GM10847 (cell line): ENCODE results near the gene TRMT11.

ENCODE experiments used
- POLR2A ChIP-seq: IDR thresholded peaks from 2 replicates; pipeline ENCODE4 v1.6.1; 2011; ENCODE audit not compliant: insufficient read length; ENCODE audit errors: extremely low read depth

TRMT11 gene

DNA sequence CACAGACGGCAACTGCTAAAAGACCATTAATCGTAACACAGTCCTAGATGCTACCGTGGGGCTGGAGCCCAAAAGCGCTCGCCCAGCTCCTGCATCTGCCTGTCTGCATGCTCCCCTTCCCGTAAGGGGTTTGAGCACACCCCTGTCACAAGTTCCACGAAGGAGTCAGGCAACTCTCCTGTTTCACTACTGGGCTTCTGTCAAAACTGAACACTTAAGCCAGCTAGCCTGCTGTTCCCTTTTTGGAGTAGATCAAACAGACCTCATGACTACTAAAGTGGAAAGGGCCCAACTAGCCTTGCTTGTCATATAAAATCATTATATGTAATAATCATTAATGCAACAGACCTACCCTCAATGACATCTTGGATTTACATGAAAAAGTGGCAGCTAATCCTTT lies 61.3 kb downstream of the TRMT11 start:
- no peak for TF ChIP-seq POLR2A

DNA sequence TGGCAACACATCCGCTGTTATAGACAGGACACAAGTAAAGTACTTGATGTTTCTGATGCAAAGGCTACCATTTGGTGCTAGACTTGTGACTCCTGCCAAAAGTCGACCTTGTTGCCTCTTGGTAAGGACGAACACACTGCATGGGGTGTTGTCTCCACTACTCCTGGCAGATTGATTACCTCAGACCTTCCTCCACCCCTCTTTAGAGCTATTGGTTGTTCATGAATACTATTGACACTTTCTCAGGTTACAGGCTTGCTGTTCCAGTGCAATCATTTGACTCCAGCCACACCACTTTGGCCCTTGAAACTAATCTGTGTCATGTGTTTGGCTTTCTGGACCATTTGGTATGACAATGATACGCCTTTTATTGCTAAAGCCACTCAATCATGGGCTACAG lies 62.3 kb downstream of the TRMT11 start:
- no peak for TF ChIP-seq POLR2A

DNA sequence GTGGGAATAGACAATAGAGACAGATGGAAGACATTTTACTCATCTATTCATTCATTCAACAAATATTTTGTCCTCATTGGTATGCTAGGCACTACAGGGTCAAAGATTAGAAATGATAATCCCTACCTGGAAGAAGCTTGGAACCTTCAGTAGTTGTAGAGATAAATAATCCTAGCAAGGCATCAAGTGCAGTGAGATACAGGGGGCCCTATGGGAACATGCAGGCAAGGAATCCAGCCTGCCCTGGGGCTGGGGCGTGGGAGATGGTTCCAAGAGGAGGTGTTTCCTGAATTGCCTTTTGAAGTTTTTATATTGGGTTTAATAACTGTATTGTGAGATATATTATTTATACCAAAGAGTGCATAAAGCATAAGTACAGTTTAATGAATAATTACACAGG lies 64.5 kb downstream of the TRMT11 start:
- no peak for TF ChIP-seq POLR2A

DNA sequence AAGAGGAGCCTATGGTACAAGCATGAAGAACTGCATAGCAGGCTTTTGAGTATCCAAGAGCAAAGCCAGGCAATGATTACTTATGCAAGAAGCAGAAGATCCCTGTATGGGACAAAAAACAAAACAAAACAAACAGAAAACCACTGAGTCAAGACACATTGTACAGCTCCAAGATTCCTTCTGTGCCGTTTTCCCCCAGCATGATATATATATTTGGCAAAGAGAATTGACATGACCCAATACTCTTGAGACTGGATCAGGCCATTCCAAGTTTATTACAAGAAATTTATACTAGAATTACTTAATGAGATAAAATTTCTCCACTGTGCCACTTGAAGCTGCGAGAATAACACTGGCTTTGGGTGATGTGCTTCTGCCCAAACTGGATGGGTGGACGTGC lies 65.5 kb downstream of the TRMT11 start:
- TF ChIP-seq POLR2A: no peak

DNA sequence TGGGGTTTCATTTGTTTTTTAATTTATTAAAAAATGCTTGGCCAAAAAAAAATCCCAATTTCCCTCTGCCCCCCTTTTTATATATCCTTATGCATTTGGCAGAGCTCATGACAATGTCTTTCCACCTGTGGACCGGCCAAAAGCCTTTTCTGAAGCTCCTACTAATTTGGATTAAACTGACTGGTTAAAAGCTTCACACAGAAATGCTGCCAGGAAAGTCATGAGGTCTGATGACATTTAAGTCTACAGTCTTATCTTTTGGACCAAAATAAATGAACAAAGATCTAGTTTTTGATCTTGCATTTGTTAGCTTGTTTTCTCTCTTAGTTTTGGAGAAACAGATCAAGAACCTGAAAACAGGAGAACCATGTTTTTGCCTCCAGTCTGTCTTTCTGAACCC lies 66.1 kb downstream of the TRMT11 start:
- TF ChIP-seq POLR2A: no peak

DNA sequence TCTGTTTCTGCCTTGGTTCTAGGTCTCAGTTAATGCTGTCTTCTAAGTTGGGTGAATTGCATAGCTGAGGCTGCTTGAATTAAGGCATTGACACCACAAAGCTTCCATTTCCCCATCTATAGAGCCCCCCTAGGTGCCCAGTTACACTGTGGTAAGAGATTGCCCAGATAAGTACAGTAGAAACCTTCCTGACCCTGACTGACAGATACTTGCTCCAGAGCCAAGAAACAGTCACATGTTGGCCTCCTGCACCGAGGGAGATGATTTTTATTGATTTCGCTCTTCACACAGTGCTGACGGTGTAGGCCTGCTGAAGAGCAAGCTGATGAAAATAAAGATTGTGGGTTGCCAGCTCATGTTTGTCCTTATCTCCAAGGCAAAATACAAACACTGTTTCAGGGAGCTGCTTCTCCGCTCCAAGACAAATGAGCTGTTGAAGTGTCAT lies 67.9 kb downstream of the TRMT11 start:
- no peak for TF ChIP-seq POLR2A

DNA sequence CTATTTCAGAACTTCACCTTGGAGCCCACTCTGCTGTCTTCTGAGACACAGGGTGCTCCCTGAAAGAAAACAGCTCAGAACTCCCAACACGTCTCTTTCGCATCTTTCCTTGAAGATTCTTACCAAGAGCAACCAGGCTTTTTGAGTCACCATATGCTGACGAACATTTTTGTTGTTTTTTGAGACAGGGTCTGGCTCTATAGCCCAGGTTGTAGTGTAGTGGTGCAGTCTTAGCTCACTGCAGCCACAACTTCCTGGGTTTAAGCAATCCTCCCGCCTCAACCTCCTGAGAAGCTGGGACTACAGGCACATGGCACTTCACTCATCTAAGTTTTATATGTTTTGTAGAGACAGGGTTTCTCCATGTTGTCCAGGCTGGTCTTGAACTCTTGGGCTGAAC lies 68.5 kb downstream of the TRMT11 start:
- no peak for TF ChIP-seq POLR2A

DNA sequence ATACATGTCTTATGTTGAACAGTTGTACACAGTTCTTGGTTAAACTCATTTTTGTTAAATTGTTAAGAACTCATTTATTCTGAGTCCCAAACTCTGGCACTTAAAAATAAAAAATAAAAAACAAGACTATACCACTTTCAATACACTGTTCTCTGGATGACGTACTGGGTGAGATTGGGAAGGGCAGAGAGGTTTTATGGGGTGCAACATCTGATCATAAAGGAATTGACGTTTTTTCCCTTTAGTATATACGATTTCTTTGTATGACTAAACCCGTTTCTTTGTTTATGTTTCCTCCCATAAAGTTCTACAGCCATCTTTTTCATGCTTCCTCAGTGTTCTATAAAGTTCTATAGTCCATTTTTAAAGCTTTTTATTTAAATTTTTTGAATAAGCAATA lies 69.1 kb downstream of the TRMT11 start:
- no peak for TF ChIP-seq POLR2A

DNA sequence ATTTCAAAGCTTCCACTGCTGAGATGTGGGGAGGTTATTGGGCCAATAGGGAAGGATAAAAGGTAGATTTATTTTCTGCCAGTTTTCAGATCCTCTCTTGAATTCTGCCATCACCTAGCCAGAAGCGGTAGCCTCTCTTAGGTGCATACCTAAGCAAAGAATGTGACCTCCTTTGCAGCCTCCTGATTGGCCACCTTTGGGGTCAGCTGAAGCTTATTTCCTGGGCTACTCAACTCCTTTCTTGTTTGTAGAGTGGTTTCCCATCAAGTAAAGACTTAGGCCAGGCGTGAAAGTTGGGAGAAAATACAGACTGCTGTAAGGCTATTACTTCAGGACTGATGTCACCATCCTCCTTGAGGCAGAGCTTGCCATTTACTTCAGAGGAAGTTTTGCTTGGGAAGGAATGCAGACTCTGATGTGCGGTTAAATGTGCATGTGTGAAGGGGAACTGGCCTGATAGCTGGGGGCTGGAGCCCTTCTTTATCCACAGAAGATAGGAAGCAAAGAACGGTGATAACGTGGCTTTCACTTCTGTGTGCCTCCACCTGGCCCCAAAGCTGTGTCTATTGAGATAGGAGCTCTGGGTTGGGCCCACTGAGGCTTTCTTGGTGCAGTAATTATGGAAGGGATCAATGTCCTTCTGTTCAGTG lies 70.1 kb downstream of the TRMT11 start:
- TF ChIP-seq POLR2A: no peak

DNA sequence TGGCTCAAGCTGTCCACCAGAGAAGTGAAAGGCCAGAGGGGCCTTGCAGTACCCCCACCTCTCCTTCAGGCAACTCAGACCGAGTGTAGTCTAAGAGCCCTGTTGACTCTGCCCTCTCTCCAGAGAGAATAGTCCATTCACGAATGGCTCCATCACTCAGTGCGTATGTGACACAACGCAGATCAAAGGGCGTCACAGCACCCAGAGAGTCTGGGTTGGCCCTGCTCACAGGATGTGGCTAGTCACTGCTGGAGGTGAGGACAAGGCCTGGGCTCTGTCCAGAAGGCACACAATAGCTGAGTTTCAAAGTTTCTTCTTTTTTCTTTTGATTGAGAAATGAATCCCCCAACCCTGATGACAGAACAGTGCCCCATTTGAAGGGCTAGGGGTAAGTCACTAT lies 74.1 kb downstream of the TRMT11 start:
- no peak for TF ChIP-seq POLR2A

DNA sequence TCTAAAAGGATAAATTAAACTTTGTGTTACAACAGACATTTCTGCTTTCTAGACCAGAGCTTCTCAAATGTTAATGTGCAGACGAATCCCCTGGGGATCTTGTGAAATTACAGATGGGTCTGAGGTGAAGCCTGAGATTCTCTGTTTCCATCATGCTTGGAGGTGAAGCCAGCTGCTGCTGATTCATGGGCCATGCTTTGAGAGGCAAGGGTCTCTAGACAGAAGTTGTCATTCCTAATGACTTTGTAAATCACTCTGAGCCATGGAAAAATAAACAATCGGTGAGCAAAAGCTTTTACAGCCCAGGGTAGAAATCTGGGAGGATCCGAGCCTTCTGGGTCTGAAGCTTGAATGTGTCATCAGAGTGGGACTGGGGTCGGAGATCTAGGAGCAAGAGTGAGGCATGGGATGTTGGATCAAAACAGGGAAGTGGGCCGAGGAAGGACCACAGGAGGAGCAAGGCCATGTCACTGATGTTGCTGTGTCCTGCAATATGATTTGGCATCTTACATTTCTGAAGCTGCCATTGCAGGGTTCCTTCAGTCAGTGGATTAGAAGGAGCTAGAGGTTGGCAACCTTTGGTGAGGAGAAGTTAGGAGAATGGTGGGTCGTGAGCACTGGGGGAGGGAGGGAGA lies 77.3 kb downstream of the TRMT11 start:
- no peak for TF ChIP-seq POLR2A

DNA sequence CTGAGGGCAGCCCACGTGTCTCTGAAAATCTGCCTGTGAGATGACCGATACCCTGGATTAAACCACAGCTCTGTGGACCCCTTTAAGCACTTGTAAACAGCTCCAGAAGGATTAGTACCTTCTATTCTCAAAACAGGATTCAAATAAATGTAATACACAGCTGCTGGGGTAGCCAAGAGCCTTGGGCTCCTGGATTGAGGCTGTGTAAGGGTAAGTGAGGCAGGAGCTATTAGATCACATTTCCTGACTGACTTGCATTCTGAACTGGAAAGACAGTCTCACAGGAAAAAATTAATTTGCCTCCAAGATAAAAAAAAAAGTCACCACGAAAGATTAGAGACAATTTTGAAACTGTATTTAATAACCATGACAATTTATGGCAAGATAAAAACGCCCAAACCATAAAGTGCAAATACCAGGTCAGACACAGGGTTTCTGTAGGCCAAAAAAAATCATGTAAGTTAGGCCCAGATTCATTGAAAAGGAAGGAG lies 78.0 kb downstream of the TRMT11 start:
- TF ChIP-seq POLR2A: no peak

DNA sequence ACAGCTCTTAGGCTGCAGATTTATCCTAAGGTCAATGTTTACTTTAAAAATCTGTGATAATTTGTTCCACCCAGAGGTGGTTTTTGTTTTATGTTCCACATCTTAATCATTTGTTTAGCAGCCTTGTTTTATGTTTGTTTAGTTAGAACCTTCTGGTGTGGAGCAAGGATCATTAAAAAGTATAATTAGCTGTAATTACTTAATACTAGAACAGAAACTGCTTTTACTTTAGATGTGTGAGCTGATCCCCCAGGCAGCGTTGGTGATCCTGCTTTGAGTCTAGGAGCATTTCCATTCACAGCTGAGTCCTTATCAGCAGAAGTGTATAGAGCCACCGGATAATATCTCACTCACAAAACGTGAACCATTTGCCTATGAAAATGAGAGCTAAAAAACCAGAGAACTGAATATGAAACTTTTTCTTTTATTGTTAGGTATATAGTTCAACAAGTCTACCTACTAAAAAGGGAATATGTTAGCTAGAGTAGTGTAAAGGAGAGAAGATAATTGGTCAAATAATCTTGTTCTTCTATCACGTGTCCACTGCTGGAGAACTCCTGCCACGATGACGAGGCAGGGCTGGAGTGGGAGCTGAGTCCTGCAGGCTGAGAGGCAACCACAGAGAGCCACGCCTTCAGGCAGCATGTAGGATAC lies 78.5 kb downstream of the TRMT11 start:
- TF ChIP-seq POLR2A: no peak

DNA sequence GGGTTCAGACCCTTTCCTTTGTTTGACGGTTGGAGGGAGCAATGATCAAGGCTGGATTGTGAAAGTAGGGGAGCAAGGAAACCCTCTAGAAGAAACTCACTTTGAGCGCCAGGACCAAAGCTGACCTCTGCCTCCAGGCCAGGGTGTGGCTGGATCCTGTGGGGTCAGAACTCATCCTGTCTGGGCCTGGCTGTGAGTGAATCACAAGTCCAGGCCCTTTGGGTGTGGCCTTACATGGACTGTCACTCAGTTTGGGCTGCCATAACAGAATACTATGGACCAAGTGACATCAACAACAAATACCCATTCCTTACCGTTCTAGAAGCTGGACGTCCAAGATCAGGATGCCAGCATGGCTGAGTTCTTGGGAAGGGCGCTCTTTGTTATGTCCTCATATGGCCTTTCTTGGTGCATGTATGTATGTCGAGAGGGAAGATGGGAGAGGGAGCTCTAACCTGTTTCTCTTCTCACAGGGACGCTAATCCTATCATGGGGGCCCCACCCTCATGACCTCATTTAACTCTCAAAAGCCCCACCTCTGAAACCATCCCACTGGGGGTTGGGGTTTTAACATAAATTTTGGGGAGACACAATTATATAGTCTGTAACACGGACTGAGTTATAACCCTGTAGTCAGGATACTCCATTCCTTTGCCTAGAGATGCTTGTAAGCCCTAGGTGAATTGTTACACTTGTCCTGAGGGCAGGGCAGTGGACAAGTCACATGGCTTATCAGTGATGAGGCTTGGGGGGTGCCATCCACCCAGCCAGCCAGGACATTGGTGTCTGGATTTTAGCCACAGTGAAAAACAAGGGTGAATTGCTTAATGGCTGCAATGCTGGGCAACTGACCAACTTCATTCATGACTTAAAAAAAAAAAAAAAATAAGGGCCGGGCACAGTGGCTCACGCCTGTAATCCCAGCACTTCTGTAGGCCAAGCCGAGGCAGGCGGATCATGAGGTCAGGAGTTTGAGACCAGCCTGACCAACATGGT lies 80.0 kb downstream of the TRMT11 start:
- TF ChIP-seq POLR2A: no peak

DNA sequence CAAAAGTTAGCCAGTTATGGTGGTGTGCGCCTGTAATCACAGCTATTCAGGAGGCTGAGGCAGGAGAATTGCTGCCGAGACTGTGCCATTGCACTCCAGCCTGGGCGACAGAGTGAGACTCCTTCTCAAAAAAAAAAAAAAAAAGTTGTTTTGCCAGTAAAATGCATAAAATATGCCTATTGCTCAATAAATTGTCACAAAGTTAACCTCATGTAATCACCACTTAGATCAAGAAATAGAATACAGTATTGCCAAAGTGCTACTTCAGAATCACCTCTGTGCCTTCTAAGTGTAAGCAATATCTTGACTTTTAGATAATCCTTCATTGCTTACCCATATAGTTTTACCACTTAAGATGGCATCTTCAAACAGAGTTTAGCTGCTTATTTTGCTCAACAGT lies 80.7 kb downstream of the TRMT11 start:
- TF ChIP-seq POLR2A: no peak
